Thyroid gland (tissue), 4 donors: ENCODE results near the gene TNFAIP8. TPM values are rescaled to one million over a fixed set of nuclear protein-coding genes. Genes with fewer than 3 reads are reported as not detected.

Experiments
- DNase-seq, 2 donors: peaks; one replicate each; pipeline ENCODE4 v3.0.0-alpha.2; 2019
- H3K27ac ChIP-seq, 3 donors: fragments of 200-600 bp; sonication (generic); 1 replicate in 2 of 3; 2 replicates in 1 of 3; pipeline ENCODE4 v1.5.1; 2016 to 2019; ENCODE audit warnings: mild to moderate bottlenecking in 1 of 3, moderate library complexity in 1 of 3
- H3K27me3 ChIP-seq: fragments of 200-600 bp; sonication (generic); one replicate; pipeline ENCODE4 v1.5.1; 2019
- H3K36me3 ChIP-seq, 2 donors: fragments of 200-600 bp; sonication (generic); one replicate each; pipeline ENCODE4 v1.5.1; 2016 to 2019
- H3K4me1 ChIP-seq, 2 donors: fragments of 200-600 bp; sonication (generic); one replicate each; pipeline ENCODE4 v1.5.1; 2017 to 2019
- H3K4me3 ChIP-seq, 3 donors: fragments of 200-600 bp; sonication (generic); replicated peaks in 1 of 3; 1 replicate in 2 of 3; 2 replicates in 1 of 3; pipeline ENCODE4 v1.5.1; 2016; ENCODE audit warnings: mild to moderate bottlenecking in 1 of 3
- H3K9me3 ChIP-seq: fragments of 200-600 bp; sonication (generic); one replicate; pipeline ENCODE4 v1.5.1; 2017
- POLR2A ChIP-seq, 2 donors: fragments of 450-650 bp; IDR thresholded peaks; one replicate each; pipeline ENCODE4 v1.6.1; 2017; ENCODE audit warnings: antibody characterized with exemption in 2 of 2, mild to moderate bottlenecking in 2 of 2, moderate library complexity in 1 of 2
- WGBS, 2 donors: methylation state at CpG; one replicate each; pipeline ENCODE4 v1.1.5; 2017; 5-methylcytosine and 5-hydroxymethylcytosine counted together
- intact Hi-C: fragments of 100-400 bp; cut with DNase I; formaldehyde crosslinking; loops from one replicate; pipeline ENCODE4 v1.15.1; 2023
- total RNA-seq, 4 donors: library from RNA; depleted of rRNA; stranded (reverse); fragments of >200 nt; gene quantifications; one replicate each; pipeline ENCODE4 v1.2.3, GENCODE V29; 2016
- TF ChIP-seq, protein P1 (sequence below), 6 experiments: fragments of 200-600 bp in 3 of 6; fragments of 450-650 bp in 3 of 6; sonication (generic) in 3 of 6; IDR thresholded peaks; one replicate each; pipeline ENCODE4 v1.5.1; 2016 to 2019; ENCODE audit warnings: antibody characterized with exemption in 6 of 6, mild to moderate bottlenecking in 2 of 6, inconsistent platforms in 1 of 6, moderate library complexity in 1 of 6

The TNFAIP8 gene
- total RNA-seq, 4 donors from 2014 or later = 15.7 to 36.8 (median 33.6) TPM

DNA sequence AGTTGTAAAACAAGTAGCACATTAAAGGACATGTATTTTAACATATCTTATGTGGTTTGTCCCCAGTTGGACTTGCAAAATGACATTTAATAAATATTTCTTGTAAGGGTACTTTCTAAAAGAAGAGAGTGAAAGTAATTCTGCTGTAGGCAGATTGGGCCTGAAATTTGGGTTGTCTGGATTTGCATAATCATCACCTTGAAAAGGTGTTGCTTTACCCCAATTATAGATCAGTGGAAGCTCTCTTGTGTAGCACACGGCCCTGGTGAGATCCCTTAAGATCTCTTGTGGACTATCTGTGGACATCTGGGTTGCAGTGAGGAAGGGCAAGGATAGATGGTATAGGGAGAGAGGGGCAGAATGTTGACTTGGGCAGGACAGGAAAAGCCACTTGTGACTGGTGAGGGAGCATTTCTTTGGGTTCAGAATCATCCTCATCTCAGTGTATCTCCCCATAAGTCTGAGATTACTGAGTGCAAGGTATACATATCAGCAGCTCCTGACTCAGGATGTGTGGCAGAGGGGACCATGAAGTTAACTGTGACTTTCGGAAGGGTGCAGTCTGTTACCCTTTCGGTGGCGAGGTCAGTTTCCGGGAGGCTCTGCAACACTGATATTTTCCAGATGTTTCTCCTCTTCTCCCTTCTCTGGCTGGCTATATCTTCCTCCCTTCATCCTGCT, 2.0 kb upstream of the TNFAIP8 start:
- no peak overlapping the region for H3K27ac ChIP-seq
- no peak overlapping the region for H3K4me3 ChIP-seq
- no peak for TF ChIP-seq POLR2A (IDR thresholded peaks at IDR 0.05)
- TF ChIP-seq, protein P1, sequence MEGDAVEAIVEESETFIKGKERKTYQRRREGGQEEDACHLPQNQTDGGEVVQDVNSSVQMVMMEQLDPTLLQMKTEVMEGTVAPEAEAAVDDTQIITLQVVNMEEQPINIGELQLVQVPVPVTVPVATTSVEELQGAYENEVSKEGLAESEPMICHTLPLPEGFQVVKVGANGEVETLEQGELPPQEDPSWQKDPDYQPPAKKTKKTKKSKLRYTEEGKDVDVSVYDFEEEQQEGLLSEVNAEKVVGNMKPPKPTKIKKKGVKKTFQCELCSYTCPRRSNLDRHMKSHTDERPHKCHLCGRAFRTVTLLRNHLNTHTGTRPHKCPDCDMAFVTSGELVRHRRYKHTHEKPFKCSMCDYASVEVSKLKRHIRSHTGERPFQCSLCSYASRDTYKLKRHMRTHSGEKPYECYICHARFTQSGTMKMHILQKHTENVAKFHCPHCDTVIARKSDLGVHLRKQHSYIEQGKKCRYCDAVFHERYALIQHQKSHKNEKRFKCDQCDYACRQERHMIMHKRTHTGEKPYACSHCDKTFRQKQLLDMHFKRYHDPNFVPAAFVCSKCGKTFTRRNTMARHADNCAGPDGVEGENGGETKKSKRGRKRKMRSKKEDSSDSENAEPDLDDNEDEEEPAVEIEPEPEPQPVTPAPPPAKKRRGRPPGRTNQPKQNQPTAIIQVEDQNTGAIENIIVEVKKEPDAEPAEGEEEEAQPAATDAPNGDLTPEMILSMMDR (IDR thresholded peaks at IDR 0.05) = no peak
- intact Hi-C loops = no loop called here
- WGBS, 2 donors = 85 to 89% methylated on average over 5 of the region's 5 CpGs
- no peaks in the 10 kb centered on the region for H3K36me3 ChIP-seq
- H3K4me1 ChIP-seq = peaks cover 32% of the 10 kb centered on the region in 2 donors
- DNase-seq = no peak
- H3K9me3 ChIP-seq = no peaks in the 10 kb centered on the region
- H3K27me3 ChIP-seq = no peaks in the 10 kb centered on the region

DNA sequence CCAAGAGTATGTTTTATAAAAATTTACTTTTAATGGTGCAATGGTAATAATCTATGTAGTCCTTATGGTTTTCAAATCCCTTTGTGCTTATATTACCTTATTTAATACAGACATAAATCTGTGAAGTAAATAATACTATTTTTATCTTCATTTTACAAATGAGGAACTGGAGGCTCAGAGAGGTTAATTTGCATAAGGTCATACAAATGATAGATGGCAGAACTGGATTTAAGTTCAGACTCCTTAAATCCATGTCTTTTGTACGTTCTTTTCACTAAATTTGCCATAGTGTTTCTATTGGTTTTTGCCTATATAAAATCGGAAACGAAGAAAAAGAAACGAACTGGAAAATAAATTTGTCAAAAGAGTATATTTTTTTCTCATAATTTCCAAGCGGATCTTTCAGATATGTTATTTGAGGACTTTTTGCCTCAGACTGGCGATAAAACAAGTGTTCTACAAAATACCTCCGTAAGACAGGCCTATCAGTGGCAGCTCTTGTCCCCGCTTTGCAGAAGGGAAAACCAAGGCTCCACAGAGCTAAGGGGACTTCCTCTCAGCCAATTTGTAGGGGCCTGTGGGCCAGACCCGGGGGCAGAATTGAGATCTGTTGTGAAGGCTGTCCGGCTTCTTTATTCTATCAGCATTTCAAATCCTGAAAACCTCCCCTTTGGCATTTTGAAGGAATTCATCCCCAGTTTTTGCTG, 1.1 kb upstream of the TNFAIP8 start:
- H3K27ac ChIP-seq = peak overlapping the region; percentile 86 to 93 (median 89)
- intact Hi-C loops = no loop called here

DNA sequence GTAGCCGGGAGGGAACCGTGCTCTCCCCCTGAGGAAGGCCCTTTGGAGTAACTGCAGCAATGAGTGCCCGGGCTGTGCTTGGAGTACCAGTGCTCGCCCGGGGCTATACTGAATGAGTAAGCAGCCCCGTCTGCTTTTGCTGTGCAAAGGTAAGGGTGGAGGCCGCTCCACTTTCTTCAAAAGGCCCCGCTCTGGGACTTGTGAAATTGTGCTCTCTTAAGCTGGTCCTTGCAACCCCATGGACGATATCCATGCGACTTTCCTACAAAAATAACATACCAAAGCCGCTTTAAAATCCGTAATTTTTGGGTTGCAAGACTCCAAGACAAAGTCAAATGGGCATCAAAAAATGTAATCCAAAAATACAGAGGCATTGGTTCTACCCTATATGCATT, 578 bp upstream of the TNFAIP8 start:
- TF ChIP-seq, protein P1 (IDR thresholded peaks at IDR 0.05) = no peak
- TF ChIP-seq POLR2A (IDR thresholded peaks at IDR 0.05) = no peak
- Histone ChIP-seq H3K27ac (peak overlapping the region; percentile 86 to 93 (median 89)), H3K27me3 (no peaks in the 10 kb centered on the region), H3K36me3 (no peaks in the 10 kb centered on the region), H3K4me3 (peak overlapping the region in 1 of 3 donors; percentile 40), H3K4me1 (peaks cover 40 to 43% of the 10 kb centered on the region in 2 donors), H3K9me3 (no peaks in the 10 kb centered on the region)
- 32 to 33% methylated on average over 12 of the region's 12 CpGs for WGBS, 2 donors
- DNase-seq = peak; percentile 39 to 43
- intact Hi-C loops = no loop called here

More for the DNA sequence above, 1.1 kb upstream of the TNFAIP8 start:
- no peaks in the 10 kb centered on the region for H3K36me3 ChIP-seq
- H3K27me3 ChIP-seq = no peaks in the 10 kb centered on the region
- DNase-seq = no peak
- peaks cover 35 to 37% of the 10 kb centered on the region in 2 donors for H3K4me1 ChIP-seq
- WGBS, 2 donors = 88 to 92% methylated on average over 10 of the region's 10 CpGs
- no peaks in the 10 kb centered on the region for H3K9me3 ChIP-seq
- H3K4me3 ChIP-seq = no peak overlapping the region
- TF ChIP-seq POLR2A (IDR thresholded peaks at IDR 0.05) = no peak
- TF ChIP-seq, protein P1 (IDR thresholded peaks at IDR 0.05) = no peak

DNA sequence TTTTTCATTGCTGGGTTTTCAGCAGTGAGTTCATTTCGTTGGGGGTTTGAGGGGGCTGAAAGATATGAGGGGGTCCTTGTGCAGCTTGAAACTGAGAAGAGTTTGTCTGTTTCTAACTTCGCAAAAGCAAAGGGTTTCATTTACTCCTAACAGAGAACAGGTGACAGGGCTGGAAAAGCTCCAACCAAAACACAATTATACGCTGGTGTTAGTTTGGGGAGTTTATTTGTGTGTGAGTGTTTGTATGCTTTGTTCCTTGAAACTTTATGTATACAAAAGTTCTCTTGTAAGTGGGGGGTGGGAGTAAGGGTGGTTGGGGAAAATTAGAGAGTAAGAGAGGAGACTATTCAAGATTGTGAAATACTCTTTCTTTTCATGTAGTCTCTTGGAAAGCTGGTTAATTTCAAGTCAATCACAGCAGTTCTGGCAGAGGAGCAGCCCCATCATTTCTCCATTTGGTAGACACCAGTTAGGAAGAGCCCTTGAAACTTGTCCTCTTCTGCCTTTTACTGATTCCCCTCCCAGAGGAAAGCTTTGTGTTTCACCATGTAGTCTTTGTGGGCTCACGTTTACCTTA, 881 bp downstream of the TNFAIP8 start:
- Histone ChIP-seq H3K4me1 (peaks cover 50 to 55% of the 10 kb centered on the region in 2 donors), H3K9me3 (no peaks in the 10 kb centered on the region), H3K27ac (peak overlapping the region; percentile 86 to 93 (median 89)), H3K4me3 (peak overlapping the region; percentile 40 to 74 (median 41)), H3K27me3 (no peaks in the 10 kb centered on the region), H3K36me3 (no peaks in the 10 kb centered on the region)
- DNase-seq = no peak
- intact Hi-C loops = no loop called here
- 3 to 10% methylated on average over 4 of the region's 4 CpGs for WGBS, 2 donors
- TF ChIP-seq POLR2A (IDR thresholded peaks at IDR 0.05) = no peak
- TF ChIP-seq, protein P1 (IDR thresholded peaks at IDR 0.05) = no peak
